GM12891 (cell line): ENCODE data around the gene PLEKHG5.

Experiments used
- DNase-seq: peaks from one replicate; pipeline ENCODE4 v3.0.0; 2011; ENCODE audit warnings: low spot score; ENCODE audit not compliant: insufficient read length
- FAIRE-seq: peaks from 2 replicates; lab custom pipeline; 2011; peaks lifted over from hg19 to GRCh38; lab: Jason Lieb, UNC
- PAX5 ChIP-seq: IDR thresholded peaks from 2 replicates; pipeline ENCODE4 v1.6.1; 2011; ENCODE audit warnings: low read length, moderate library complexity, mild to moderate bottlenecking; ENCODE audit not compliant: insufficient read depth, severe bottlenecking
- POLR2A ChIP-seq: IDR thresholded peaks from 2 replicates; pipeline ENCODE4 v1.6.1; 2011; ENCODE audit warnings: low read depth, low read length, control low read depth
- POLR2AphosphoS5 ChIP-seq: IDR thresholded peaks from 2 replicates; pipeline ENCODE4 v1.6.1; 2011; ENCODE audit warnings: low read depth, low read length, control low read depth
- POU2F2 ChIP-seq: IDR thresholded peaks from 2 replicates; pipeline ENCODE4 v1.6.1; 2011; ENCODE audit warnings: low read depth, mild to moderate bottlenecking, control low read depth, low read length, moderate library complexity
- SPI1 ChIP-seq: IDR thresholded peaks from 2 replicates; pipeline ENCODE4 v1.6.1; 2011; ENCODE audit warnings: low read depth, low read length, control low read depth
- TAF1 ChIP-seq: IDR thresholded peaks from 2 replicates; pipeline ENCODE4 v1.6.1; 2011; ENCODE audit warnings: low read depth, low read length, control low read depth

Gene PLEKHG5

GRCh38 chr1:6512245-6512907 is 20.9 kb upstream of the PLEKHG5 start:
- no peak for FAIRE-seq
- DNase-seq: no peak
- TF ChIP-seq POU2F2 (no peak), PAX5 (no peak), POLR2A (no peak), SPI1 (no peak), TAF1 (no peak), POLR2AphosphoS5 (no peak)

GRCh38 chr1:6511561-6512244 is 20.2 kb upstream of the PLEKHG5 start:
- no peak for FAIRE-seq

GRCh38 chr1:6511056-6511455 is 19.6 kb upstream of the PLEKHG5 start:
- TF ChIP-seq TAF1 (no peak), SPI1 (no peak), POLR2A (no peak), POLR2AphosphoS5 (no peak), PAX5 (no peak), POU2F2 (no peak)
- FAIRE-seq (no peak), DNase-seq (no peak)

More at GRCh38 chr1:6511561-6512244, 20.2 kb upstream of the PLEKHG5 start:
- no peak for DNase-seq
- TF ChIP-seq SPI1 (no peak), PAX5 (no peak), POLR2AphosphoS5 (no peak), POU2F2 (no peak), TAF1 (no peak), POLR2A (no peak)

GRCh38 chr1:6510493-6510892 is 19.0 kb upstream of the PLEKHG5 start:
- DNase-seq (no peak), FAIRE-seq (no peak)
- TF ChIP-seq POLR2AphosphoS5: no peak
- TF ChIP-seq PAX5: no peak
- TF ChIP-seq TAF1: no peak
- TF ChIP-seq POLR2A: no peak
- no peak for TF ChIP-seq SPI1
- no peak for TF ChIP-seq POU2F2

- no peak for TF ChIP-seq PAX5
- DNase-seq (peak; percentile 20), FAIRE-seq (no peak)
These were observed 18.4 kb upstream of the PLEKHG5 start for GRCh38 chr1:6509919-6510291.

GRCh38 chr1:6509220-6509918 is 17.9 kb upstream of the PLEKHG5 start:
- DNase-seq (no peak), FAIRE-seq (no peak)
- TF ChIP-seq PAX5 (no peak), POU2F2 (no peak), SPI1 (peak; percentile 37; the same call in 1 of the 2 replicates), TAF1 (no peak), POLR2A (no peak), POLR2AphosphoS5 (no peak)

- DNase-seq (no peak), FAIRE-seq (no peak)
- TF ChIP-seq TAF1 (no peak), POLR2A (no peak), POU2F2 (no peak), POLR2AphosphoS5 (no peak), SPI1 (no peak), PAX5 (no peak)
These were observed 17.3 kb upstream of the PLEKHG5 start for GRCh38 chr1:6508816-6509189.

- TF ChIP-seq POLR2AphosphoS5 (no peak), POLR2A (no peak), PAX5 (no peak), POU2F2 (no peak), SPI1 (no peak), TAF1 (no peak)
- no peak for FAIRE-seq
- DNase-seq: peak; percentile 17
These were observed 16.8 kb upstream of the PLEKHG5 start for GRCh38 chr1:6508154-6508815.

- TF ChIP-seq TAF1: no peak
- TF ChIP-seq PAX5: no peak
- no peak for TF ChIP-seq POLR2AphosphoS5
- TF ChIP-seq POU2F2: no peak
- FAIRE-seq: no peak
- no peak for DNase-seq
These were observed 16.0 kb upstream of the PLEKHG5 start for GRCh38 chr1:6507461-6507911.
